ENCODE measurements around the gene ANAPC10. TPM values are rescaled to one million over a fixed set of nuclear protein-coding genes. Genes with fewer than 3 reads are reported as not detected.

The ANAPC10 gene
- total and polyA plus RNA-seq, 2 donors (not counting 3 experiments of a cell fraction or from before 2014, with no cell fraction given), result 15.7 to 24.0 TPM

- no peak overlapping the region for H3K4me2 ChIP-seq (ENCODE audit: insufficient read depth, low read length)
- H3K27ac ChIP-seq (ENCODE audit: insufficient read depth, low read depth, low read length), result no peak overlapping the region
- DNase-seq (ENCODE audit: low read depth, low spot score) (no peak), FAIRE-seq (no peak)
- no peak overlapping the region for H3K9ac ChIP-seq (replicated peaks; ENCODE audit: extremely low read depth, insufficient read depth, low read length)
- no peaks in the 10 kb centered on the region for H3K27me3 ChIP-seq (ENCODE audit: control insufficient read depth in 2 of 2, insufficient read depth in 2 of 2, low read length in 2 of 2)
- dilution Hi-C loops (cut with MboI; ENCODE audit: extremely low pct_ligation_motif_present, low sequenced_read_pairs) (no loop called here), intact Hi-C loops (cut with micrococcal nuclease) (no loop called here)
- H3K79me2 ChIP-seq (ENCODE audit: control insufficient read depth, insufficient read depth, low read length), result peaks cover 6% of the 10 kb centered on the region
- TF ChIP-seq MAX (IDR thresholded peaks at IDR 0.05; ENCODE audit: insufficient read depth, insufficient read length) (no peak), MYC (IDR thresholded peaks at IDR 0.05; ENCODE audit: low read depth, low read length) (no peak), GATA2 (IDR thresholded peaks at IDR 0.05; ENCODE audit: insufficient read depth, insufficient read length, low read depth, low read length) (no peak), JUN (IDR thresholded peaks at IDR 0.05; ENCODE audit: borderline replicate concordance, insufficient read depth, insufficient read length, low read depth) (no peak), FOS (IDR thresholded peaks at IDR 0.05; ENCODE audit: borderline replicate concordance, insufficient read depth, low read length) (no peak), EZH2 (IDR thresholded peaks at IDR 0.05; ENCODE audit: borderline replicate concordance, low read depth, low read length, severe bottlenecking) (no peak)
- no peaks in the 10 kb centered on the region for H3K9me1 ChIP-seq (replicated peaks; ENCODE audit: control insufficient read depth, extremely low read depth, insufficient read depth, low read length)
- H3K9me3 ChIP-seq (replicated peaks; ENCODE audit: control insufficient read depth, insufficient read depth, low read length), result no peaks in the 10 kb centered on the region
- ChIA-PET CTCF (interaction anchor here (1.3 kb wide), 1 partner anchor 17 kb away, joined by 4 read pairs; no protein-coding TSS in a partner anchor), POLR2A (no interaction called here)
- no peak overlapping the region for H3K4me3 ChIP-seq (replicated peaks in 1 of 3; ENCODE audit: insufficient read depth in 1 of 3, low read depth in 1 of 3, low read length in 3 of 3)
- BruUV-seq (replicated peaks), result no TSS peak
- no peak overlapping the region for H2AFZ ChIP-seq (ENCODE audit: low read depth, low read length)
- no peaks in the 10 kb centered on the region for H3K4me1 ChIP-seq (ENCODE audit: control insufficient read depth, extremely low read depth, insufficient read depth, low read length)
- no peaks in the 10 kb centered on the region for H3K36me3 ChIP-seq (ENCODE audit: control insufficient read depth in 2 of 2, extremely low read depth in 1 of 2, insufficient read depth in 2 of 2, low read length in 2 of 2)
- H4K20me1 ChIP-seq (replicated peaks; ENCODE audit: control insufficient read depth, extremely low read depth, insufficient read depth, low read length), result peaks cover 2% of the 10 kb centered on the region
Measured at GRCh38 chr4:145045180-145045579, 52.8 kb downstream of the ANAPC10 start.

- dilution Hi-C loops (cut with MboI; ENCODE audit: extremely low pct_ligation_motif_present, low sequenced_read_pairs), result no loop called here
- DNase-seq (ENCODE audit: low read depth, low spot score), result no peak
- POLR2A ChIA-PET, result no interaction called here
Measured at GRCh38 chr4:145044341-145044740, 53.7 kb downstream of the ANAPC10 start.

More at GRCh38 chr4:145044341-145044740, 53.7 kb downstream of the ANAPC10 start:
- no peak for TF ChIP-seq GATA2 (IDR thresholded peaks at IDR 0.05; ENCODE audit: insufficient read depth, insufficient read length, low read depth, low read length)
- no peak for TF ChIP-seq POLR2A (IDR thresholded peaks at IDR 0.05; ENCODE audit: low read depth, low read length)
- no peak for TF ChIP-seq CTCF (IDR thresholded peaks at IDR 0.05; ENCODE audit: extremely low read depth in 1 of 2, insufficient read depth in 1 of 2, low read depth in 1 of 2, low read length in 2 of 2)
- no peak for TF ChIP-seq JUN (IDR thresholded peaks at IDR 0.05; ENCODE audit: borderline replicate concordance, insufficient read depth, insufficient read length, low read depth)
- TF ChIP-seq EZH2 (IDR thresholded peaks at IDR 0.05; ENCODE audit: borderline replicate concordance, low read depth, low read length, severe bottlenecking), result no peak
- TF ChIP-seq MAX (IDR thresholded peaks at IDR 0.05; ENCODE audit: insufficient read depth, insufficient read length), result no peak
- no peak for TF ChIP-seq POLR2AphosphoS5 (IDR thresholded peaks at IDR 0.05; ENCODE audit: insufficient read depth, low read depth, low read length)
- TF ChIP-seq FOS (IDR thresholded peaks at IDR 0.05; ENCODE audit: borderline replicate concordance, insufficient read depth, low read length), result no peak
- no peak for TF ChIP-seq MYC (IDR thresholded peaks at IDR 0.05; ENCODE audit: low read depth, low read length)
- no peak overlapping the region for H2AFZ ChIP-seq (ENCODE audit: low read depth, low read length)
- intact Hi-C loops (cut with micrococcal nuclease), result no loop called here
- peaks cover 2% of the 10 kb centered on the region for H4K20me1 ChIP-seq (replicated peaks; ENCODE audit: control insufficient read depth, extremely low read depth, insufficient read depth, low read length)
- BruUV-seq (replicated peaks), result no TSS peak
- no peak overlapping the region for H3K4me3 ChIP-seq (replicated peaks in 1 of 3; ENCODE audit: insufficient read depth in 1 of 3, low read depth in 1 of 3, low read length in 3 of 3)
- H3K4me2 ChIP-seq (ENCODE audit: insufficient read depth, low read length), result no peak overlapping the region
- no peak overlapping the region for H3K27ac ChIP-seq (ENCODE audit: insufficient read depth, low read depth, low read length)
- H3K36me3 ChIP-seq (ENCODE audit: control insufficient read depth in 2 of 2, extremely low read depth in 1 of 2, insufficient read depth in 2 of 2, low read length in 2 of 2), result no peaks in the 10 kb centered on the region
- no peaks in the 10 kb centered on the region for H3K9me1 ChIP-seq (replicated peaks; ENCODE audit: control insufficient read depth, extremely low read depth, insufficient read depth, low read length)
- no peaks in the 10 kb centered on the region for H3K4me1 ChIP-seq (ENCODE audit: control insufficient read depth, extremely low read depth, insufficient read depth, low read length)
- H3K9me3 ChIP-seq (replicated peaks; ENCODE audit: control insufficient read depth, insufficient read depth, low read length), result no peaks in the 10 kb centered on the region
- FAIRE-seq, result no peak
- peaks cover 6% of the 10 kb centered on the region for H3K79me2 ChIP-seq (ENCODE audit: control insufficient read depth, insufficient read depth, low read length)
- no peak overlapping the region for H3K9ac ChIP-seq (replicated peaks; ENCODE audit: extremely low read depth, insufficient read depth, low read length)
- H3K27me3 ChIP-seq (ENCODE audit: control insufficient read depth in 2 of 2, insufficient read depth in 2 of 2, low read length in 2 of 2), result no peaks in the 10 kb centered on the region
- CTCF ChIA-PET, result interaction anchor here (1.3 kb wide), 1 partner anchor 17 kb away, joined by 4 read pairs; no protein-coding TSS in a partner anchor

Measured in endothelial cell of umbilical vein (primary cell).